ENCODE data around the gene PTGES.

DNA sequence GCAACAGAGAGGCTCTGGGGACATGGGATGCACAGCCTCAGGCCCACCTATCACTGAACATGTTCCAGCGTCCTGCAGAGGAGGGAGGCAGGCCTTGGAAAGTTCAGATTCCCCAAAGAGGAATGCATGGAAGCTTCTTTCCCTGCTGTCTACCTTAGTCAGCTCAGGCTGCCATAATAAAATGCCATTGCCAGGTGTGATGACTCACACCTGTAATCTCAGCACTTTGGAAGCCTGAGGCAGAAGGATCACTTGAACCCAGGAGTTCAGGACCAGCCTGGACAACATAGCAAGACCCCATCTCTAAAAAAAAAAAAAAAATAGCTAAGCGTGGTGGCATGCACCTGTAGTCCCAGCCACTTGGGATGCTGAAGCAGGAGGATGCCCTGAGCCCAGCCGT lies 25.6 kb upstream of the PTGES start:
- no peak for TF ChIP-seq EZH2phosphoT487 (IDR thresholded peaks at IDR 0.05; ENCODE audit: unreplicated experiment)
- TF ChIP-seq POLR2AphosphoS5 (IDR thresholded peaks at IDR 0.05; ENCODE audit: low read depth): no peak
- TF ChIP-seq, protein P1, sequence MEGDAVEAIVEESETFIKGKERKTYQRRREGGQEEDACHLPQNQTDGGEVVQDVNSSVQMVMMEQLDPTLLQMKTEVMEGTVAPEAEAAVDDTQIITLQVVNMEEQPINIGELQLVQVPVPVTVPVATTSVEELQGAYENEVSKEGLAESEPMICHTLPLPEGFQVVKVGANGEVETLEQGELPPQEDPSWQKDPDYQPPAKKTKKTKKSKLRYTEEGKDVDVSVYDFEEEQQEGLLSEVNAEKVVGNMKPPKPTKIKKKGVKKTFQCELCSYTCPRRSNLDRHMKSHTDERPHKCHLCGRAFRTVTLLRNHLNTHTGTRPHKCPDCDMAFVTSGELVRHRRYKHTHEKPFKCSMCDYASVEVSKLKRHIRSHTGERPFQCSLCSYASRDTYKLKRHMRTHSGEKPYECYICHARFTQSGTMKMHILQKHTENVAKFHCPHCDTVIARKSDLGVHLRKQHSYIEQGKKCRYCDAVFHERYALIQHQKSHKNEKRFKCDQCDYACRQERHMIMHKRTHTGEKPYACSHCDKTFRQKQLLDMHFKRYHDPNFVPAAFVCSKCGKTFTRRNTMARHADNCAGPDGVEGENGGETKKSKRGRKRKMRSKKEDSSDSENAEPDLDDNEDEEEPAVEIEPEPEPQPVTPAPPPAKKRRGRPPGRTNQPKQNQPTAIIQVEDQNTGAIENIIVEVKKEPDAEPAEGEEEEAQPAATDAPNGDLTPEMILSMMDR (conservative IDR thresholded peaks at IDR 0.05; ENCODE audit: low read depth in 2 of 2): no peak
- TF ChIP-seq, protein P2, sequence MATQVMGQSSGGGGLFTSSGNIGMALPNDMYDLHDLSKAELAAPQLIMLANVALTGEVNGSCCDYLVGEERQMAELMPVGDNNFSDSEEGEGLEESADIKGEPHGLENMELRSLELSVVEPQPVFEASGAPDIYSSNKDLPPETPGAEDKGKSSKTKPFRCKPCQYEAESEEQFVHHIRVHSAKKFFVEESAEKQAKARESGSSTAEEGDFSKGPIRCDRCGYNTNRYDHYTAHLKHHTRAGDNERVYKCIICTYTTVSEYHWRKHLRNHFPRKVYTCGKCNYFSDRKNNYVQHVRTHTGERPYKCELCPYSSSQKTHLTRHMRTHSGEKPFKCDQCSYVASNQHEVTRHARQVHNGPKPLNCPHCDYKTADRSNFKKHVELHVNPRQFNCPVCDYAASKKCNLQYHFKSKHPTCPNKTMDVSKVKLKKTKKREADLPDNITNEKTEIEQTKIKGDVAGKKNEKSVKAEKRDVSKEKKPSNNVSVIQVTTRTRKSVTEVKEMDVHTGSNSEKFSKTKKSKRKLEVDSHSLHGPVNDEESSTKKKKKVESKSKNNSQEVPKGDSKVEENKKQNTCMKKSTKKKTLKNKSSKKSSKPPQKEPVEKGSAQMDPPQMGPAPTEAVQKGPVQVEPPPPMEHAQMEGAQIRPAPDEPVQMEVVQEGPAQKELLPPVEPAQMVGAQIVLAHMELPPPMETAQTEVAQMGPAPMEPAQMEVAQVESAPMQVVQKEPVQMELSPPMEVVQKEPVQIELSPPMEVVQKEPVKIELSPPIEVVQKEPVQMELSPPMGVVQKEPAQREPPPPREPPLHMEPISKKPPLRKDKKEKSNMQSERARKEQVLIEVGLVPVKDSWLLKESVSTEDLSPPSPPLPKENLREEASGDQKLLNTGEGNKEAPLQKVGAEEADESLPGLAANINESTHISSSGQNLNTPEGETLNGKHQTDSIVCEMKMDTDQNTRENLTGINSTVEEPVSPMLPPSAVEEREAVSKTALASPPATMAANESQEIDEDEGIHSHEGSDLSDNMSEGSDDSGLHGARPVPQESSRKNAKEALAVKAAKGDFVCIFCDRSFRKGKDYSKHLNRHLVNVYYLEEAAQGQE (IDR thresholded peaks at IDR 0.05; ENCODE audit: unreplicated experiment): no peak
- no peak for TF ChIP-seq EZH2 (IDR thresholded peaks at IDR 0.05; ENCODE audit: low read depth, unreplicated experiment)
- TF ChIP-seq NANOG (IDR thresholded peaks at IDR 0.05; ENCODE audit: borderline replicate concordance): no peak
- TF ChIP-seq CREB1 (CRISPR knock-in tag; IDR thresholded peaks at IDR 0.05; ENCODE audit: low read depth): no peak
- no peak for TF ChIP-seq JUNB (IDR thresholded peaks at IDR 0.05; ENCODE audit: unreplicated experiment)
- no peak for TF ChIP-seq ZNF331 (CRISPR knock-in tag; IDR thresholded peaks at IDR 0.05; ENCODE audit: low read depth)
- TF ChIP-seq STAT1 (IDR thresholded peaks at IDR 0.05; ENCODE audit: unreplicated experiment): no peak
- TF ChIP-seq, protein P3, sequence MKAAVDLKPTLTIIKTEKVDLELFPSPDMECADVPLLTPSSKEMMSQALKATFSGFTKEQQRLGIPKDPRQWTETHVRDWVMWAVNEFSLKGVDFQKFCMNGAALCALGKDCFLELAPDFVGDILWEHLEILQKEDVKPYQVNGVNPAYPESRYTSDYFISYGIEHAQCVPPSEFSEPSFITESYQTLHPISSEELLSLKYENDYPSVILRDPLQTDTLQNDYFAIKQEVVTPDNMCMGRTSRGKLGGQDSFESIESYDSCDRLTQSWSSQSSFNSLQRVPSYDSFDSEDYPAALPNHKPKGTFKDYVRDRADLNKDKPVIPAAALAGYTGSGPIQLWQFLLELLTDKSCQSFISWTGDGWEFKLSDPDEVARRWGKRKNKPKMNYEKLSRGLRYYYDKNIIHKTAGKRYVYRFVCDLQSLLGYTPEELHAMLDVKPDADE (IDR thresholded peaks at IDR 0.05): no peak
- TF ChIP-seq ZNF114 (CRISPR knock-in tag; IDR thresholded peaks at IDR 0.05): no peak
- TF ChIP-seq, protein P4, sequence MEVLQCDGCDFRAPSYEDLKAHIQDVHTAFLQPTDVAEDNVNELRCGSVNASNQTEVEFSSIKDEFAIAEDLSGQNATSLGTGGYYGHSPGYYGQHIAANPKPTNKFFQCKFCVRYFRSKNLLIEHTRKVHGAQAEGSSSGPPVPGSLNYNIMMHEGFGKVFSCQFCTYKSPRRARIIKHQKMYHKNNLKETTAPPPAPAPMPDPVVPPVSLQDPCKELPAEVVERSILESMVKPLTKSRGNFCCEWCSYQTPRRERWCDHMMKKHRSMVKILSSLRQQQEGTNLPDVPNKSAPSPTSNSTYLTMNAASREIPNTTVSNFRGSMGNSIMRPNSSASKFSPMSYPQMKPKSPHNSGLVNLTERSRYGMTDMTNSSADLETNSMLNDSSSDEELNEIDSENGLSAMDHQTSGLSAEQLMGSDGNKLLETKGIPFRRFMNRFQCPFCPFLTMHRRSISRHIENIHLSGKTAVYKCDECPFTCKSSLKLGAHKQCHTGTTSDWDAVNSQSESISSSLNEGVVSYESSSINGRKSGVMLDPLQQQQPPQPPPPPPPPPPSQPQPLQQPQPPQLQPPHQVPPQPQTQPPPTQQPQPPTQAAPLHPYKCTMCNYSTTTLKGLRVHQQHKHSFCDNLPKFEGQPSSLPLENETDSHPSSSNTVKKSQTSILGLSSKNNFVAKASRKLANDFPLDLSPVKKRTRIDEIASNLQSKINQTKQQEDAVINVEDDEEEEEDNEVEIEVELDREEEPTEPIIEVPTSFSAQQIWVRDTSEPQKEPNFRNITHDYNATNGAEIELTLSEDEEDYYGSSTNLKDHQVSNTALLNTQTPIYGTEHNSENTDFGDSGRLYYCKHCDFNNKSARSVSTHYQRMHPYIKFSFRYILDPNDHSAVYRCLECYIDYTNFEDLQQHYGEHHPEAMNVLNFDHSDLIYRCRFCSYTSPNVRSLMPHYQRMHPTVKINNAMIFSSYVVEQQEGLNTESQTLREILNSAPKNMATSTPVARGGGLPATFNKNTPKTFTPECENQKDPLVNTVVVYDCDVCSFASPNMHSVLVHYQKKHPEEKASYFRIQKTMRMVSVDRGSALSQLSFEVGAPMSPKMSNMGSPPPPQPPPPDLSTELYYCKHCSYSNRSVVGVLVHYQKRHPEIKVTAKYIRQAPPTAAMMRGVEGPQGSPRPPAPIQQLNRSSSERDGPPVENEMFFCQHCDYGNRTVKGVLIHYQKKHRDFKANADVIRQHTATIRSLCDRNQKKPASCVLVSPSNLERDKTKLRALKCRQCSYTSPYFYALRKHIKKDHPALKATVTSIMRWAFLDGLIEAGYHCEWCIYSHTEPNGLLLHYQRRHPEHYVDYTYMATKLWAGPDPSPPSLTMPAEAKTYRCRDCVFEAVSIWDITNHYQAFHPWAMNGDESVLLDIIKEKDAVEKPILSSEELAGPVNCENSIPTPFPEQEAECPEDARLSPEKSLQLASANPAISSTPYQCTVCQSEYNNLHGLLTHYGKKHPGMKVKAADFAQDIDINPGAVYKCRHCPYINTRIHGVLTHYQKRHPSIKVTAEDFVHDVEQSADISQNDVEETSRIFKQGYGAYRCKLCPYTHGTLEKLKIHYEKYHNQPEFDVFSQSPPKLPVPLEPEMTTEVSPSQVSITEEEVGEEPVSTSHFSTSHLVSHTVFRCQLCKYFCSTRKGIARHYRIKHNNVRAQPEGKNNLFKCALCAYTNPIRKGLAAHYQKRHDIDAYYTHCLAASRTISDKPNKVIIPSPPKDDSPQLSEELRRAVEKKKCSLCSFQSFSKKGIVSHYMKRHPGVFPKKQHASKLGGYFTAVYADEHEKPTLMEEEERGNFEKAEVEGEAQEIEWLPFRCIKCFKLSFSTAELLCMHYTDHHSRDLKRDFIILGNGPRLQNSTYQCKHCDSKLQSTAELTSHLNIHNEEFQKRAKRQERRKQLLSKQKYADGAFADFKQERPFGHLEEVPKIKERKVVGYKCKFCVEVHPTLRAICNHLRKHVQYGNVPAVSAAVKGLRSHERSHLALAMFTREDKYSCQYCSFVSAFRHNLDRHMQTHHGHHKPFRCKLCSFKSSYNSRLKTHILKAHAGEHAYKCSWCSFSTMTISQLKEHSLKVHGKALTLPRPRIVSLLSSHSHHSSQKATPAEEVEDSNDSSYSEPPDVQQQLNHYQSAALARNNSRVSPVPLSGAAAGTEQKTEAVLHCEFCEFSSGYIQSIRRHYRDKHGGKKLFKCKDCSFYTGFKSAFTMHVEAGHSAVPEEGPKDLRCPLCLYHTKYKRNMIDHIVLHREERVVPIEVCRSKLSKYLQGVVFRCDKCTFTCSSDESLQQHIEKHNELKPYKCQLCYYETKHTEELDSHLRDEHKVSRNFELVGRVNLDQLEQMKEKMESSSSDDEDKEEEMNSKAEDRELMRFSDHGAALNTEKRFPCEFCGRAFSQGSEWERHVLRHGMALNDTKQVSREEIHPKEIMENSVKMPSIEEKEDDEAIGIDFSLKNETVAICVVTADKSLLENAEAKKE (CRISPR knock-in tag; IDR thresholded peaks at IDR 0.05): no peak

All from GM23338 (cell line).